ENCODE data around the gene SAE1.

SAE1 gene

DNA sequence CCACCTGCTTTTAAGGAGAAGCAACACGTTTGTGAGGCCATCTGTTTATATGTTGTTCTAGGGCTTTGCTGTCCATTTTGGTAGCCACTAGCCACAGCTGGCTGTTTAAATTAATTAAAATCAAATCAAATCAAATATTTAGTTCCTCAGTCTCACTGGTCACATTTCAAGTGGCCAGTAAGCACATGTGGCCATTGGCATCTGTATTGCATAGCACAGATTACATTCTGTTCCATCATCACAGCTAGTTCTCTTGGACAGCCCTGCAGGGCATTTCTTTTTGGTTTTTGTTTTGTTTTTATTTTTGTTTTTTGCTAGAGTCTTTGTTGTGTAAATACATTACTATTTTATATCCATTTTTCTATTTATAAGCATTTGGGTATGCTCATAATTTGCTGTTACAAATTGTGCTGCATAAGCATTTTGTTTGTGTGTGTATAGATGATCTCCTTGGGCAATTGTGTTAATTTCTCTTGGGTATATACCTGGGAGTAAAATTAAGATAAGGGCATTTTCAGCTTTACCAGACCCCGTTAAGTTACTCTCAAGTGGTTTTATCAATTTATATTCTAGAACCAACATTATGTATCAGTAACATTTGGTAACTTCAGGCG lies 31.3 kb downstream of the SAE1 start:
- DNase-seq (ENCODE audit: low read depth, low spot score), result no peak

- DNase-seq (ENCODE audit: low read depth, low spot score), result no peak
These were observed 37.4 kb downstream of the SAE1 start for GRCh38 chr19:47168065-47168464.

- no peak for DNase-seq (ENCODE audit: low read depth, low spot score)
These were observed 42.2 kb downstream of the SAE1 start for GRCh38 chr19:47172666-47173455.

- no peak for DNase-seq (ENCODE audit: low read depth, low spot score)
These were observed 45.5 kb downstream of the SAE1 start for GRCh38 chr19:47176071-47176626.

GRCh38 chr19:47176627-47177090 lies 46.0 kb downstream of the SAE1 start:
- DNase-seq (ENCODE audit: low read depth, low spot score), result no peak

- no peak for DNase-seq (ENCODE audit: low read depth, low spot score)
These were observed 49.1 kb downstream of the SAE1 start for GRCh38 chr19:47179653-47180310.

DNA sequence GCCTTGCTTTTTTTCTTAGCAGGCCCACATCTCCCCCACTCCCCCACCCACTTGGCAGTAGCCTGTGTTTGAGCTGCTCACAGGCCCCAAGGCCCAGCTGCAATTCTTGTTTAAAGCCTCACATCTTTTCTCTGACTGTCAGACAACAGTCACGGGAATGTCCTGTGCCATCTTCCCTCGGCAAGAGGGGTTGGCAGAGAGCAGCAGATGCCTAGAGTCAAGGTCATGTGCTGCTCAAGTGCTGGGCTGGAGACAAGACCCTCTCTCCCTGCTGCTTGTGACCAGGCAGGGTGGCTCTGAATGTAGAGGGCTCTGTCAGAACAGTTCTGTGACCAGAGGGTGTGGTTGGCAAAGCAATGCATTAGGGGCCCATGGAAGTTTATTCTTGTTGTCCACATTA lies 53.0 kb downstream of the SAE1 start:
- DNase-seq (ENCODE audit: low read depth, low spot score), result no peak

DNA sequence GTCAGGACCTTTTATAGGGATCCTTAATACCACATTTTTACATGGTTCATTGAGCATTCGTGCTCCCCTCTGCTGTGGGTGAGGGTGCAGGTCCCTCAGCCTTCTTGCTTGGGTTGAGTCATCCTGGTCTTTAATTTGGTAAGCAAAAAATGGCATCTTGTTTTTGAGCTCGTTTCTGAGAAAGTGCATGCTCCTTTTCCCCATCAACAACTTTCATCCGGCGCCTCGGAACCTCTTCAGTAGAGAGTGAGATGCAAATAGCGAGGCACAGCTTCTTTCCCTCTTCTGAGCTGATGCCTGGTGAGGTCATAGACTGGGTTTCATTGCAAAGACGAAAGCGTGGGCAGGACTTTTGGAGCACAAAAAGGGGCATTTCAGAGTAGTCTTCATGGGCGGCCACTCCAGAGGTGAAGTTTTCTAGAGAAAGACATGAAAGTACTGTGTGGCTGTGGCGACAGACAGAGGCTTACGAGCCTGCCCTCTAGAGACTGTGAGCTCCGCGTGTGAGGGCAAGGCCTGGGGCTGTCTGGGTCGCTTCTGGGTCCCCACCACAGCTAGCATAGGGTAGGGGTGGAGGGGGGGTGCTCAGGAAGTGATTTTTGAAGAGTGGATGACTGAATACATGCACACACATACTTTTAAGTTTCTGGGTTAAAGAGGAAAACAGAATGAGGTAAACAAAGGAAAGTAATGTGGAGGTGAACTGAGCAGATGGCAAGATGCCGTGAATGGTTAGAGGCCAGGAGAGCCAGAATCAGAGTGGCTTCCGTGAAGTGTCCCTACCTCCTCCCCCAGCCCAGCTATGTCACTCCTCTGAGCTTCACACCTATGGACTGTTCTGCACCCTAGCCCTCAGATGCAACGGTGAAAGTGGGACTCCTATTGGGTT lies 56.1 kb downstream of the SAE1 start:
- no peak for DNase-seq (ENCODE audit: low read depth, low spot score)

GRCh38 chr19:47187335-47187655 lies 56.7 kb downstream of the SAE1 start:
- DNase-seq (ENCODE audit: low read depth, low spot score), result no peak

DNA sequence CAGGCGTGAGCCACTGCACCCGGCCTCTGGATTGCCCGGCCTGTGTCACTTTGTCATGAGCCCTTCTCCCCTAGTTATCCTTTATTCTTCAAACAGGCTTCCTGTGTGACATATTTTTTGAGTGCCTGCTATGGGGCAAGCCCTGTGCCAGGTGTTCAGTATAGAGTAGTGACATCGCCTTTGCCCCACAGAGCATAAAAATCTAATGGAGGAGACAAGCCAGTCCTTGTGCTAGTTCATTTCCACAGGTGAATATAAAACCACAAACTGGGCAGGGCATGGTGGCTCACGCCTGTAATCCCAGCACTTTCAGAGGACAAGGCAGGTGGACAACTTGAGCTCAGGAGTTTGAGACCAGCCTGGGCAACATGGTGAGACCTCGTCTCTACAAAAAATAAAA lies 57.2 kb downstream of the SAE1 start:
- DNase-seq (ENCODE audit: low read depth, low spot score), result no peak

GRCh38 chr19:47188507-47189033 lies 57.9 kb downstream of the SAE1 start:
- DNase-seq (ENCODE audit: low read depth, low spot score), result no peak

DNA sequence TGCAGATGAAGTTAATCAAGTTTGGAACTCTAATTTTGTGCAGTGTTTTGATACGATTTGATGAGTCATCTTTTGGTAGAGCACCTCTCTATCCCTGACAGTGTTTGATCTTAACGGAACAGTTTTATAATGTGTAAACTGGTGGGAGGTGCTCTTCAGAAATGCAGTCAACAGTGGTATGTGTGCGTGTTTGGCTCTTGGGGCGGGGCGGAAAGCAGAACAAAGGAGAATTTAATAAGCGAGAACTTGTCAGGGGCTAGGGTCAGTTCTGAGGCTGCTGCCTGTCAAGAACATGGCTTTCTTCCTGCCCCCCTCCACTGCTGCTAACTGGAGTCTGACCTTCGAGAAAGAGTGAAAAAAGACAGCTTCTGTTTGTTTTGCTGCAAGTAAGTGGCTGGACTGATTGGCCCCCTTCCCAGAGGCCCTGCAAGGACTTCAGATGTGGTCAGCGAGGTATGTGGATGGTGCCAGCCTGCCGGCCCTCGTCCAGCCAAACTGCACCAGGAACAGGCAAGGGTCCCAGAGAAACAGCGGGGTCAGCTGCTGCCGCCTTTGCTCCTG lies 59.6 kb downstream of the SAE1 start:
- DNase-seq (ENCODE audit: low read depth, low spot score), result no peak

- DNase-seq (ENCODE audit: low read depth, low spot score), result no peak
These were observed 64.8 kb downstream of the SAE1 start for GRCh38 chr19:47195434-47195833.

DNA sequence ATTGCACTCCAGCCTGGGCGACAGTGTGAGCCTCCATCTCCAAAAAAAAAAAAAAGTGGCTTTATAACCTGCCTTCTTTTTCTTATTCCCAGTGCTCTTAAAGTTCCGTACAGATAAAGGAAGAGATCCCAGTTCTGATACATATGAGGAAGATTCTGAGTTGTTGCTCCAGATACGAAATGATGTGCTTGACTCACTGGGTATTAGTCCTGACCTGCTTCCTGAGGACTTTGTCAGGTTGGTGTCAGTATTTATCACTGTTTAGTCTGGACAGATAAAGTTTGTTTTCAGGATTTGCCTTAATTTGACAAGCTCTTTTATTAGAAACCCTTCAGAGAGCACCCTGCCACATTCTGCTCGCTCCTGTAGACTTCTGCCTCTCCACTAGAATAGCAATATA lies 66.5 kb downstream of the SAE1 start:
- no peak for DNase-seq (ENCODE audit: low read depth, low spot score)

DNA sequence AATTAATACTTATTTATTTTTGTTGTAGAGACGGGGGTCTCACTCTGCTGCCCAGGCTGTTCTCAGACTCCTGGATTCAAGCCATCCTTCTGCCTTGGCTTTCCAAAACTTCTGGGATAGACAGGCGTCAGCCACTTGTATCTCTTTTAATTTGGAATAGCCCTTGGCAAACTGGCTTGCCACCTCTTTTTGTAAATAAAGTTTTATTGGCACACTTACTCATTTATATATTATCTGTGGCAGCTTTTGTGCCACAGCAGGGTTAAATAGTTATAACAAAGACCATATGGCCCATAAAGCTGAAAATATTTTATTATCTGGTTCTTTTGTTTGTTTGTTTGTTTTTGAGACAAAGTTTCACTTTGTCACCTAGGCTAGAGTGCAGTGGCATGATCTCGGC lies 69.9 kb downstream of the SAE1 start:
- no peak for DNase-seq (ENCODE audit: low read depth, low spot score)

- no peak for DNase-seq (ENCODE audit: low read depth, low spot score)
These were observed 72.6 kb downstream of the SAE1 start for GRCh38 chr19:47203254-47203653.

DNA sequence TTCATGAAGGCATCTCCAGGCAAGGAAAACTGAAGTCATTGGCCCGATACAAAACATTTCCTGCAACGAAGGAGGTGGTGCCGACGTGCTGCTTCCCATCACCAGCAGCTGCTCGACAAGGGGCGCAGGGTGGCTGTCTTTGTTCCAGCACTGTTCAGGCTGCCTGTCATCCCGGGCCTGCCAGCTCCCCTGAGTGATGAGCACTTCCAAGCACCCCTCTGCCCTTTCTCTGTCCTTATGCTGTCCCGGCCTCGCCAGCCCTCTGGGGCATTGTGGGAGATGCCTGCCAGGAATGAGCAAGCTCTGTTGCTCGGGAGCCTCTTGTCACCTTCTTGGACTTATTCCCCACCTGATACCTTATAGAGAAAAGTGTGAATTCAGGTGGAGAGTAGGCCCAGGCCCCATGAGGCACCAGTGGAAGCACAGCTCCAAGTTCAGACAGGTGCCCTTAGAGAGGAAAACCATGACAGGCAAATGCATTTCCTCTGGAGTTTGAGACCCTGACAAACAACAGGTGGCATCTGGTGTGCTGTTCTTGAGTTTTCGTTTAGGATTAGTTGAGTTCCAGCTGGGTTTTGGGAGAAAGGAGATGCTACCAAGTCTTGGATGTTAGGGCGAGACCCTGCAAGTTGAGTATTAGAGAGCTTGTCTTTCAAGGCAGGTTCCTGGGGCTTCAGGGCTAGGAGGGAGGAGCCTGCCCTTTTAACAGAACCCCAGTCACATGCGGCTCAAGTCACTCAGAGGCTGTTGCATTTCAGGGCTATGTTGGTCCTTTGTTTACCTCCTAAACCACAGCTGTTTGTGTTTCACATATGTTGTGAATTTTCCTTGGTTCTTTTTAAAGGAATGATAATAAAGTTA lies 78.9 kb downstream of the SAE1 start:
- DNase-seq (ENCODE audit: low read depth, low spot score), result no peak

GRCh38 chr19:47210180-47210490 lies 79.5 kb downstream of the SAE1 start:
- no peak for DNase-seq (ENCODE audit: low read depth, low spot score)

- DNase-seq (ENCODE audit: low read depth, low spot score), result no peak
These were observed 80.2 kb downstream of the SAE1 start for GRCh38 chr19:47210689-47211316.

GRCh38 chr19:47215581-47215980 lies 84.9 kb downstream of the SAE1 start:
- DNase-seq (ENCODE audit: low read depth, low spot score), result no peak
